HEK293T (cell line): ENCODE results near the gene PAQR6.

Experiments used
- BHLHE40 ChIP-seq: fragments of 450-650 bp; IDR thresholded peaks from 2 replicates; pipeline ENCODE4 v1.6.1; 2016; ENCODE audit warnings: mild to moderate bottlenecking, moderate library complexity, borderline replicate concordance
- ELF4 ChIP-seq: fragments of 450-650 bp; IDR thresholded peaks from 2 replicates; pipeline ENCODE4 v1.6.1; 2017; ENCODE audit warnings: antibody characterized with exemption
- FOXK2 ChIP-seq: fragments of 450-650 bp; IDR thresholded peaks from 2 replicates; pipeline ENCODE4 v1.6.1; 2016; ENCODE audit warnings: mild to moderate bottlenecking
- FOXM1 ChIP-seq: fragments of 450-650 bp; IDR thresholded peaks from 2 replicates; pipeline ENCODE4 v1.6.1; 2017; ENCODE audit warnings: mild to moderate bottlenecking, borderline replicate concordance
- HDGF ChIP-seq: fragments of 450-650 bp; IDR thresholded peaks from 2 replicates; pipeline ENCODE4 v1.6.1; 2017; ENCODE audit warnings: antibody characterized with exemption, borderline replicate concordance
- L3MBTL2 ChIP-seq: fragments of 450-650 bp; conservative IDR thresholded peaks from 2 replicates; pipeline ENCODE4 v1.6.1; 2016; ENCODE audit warnings: mild to moderate bottlenecking
- LEF1 ChIP-seq: fragments of 450-650 bp; IDR thresholded peaks from 2 replicates; pipeline ENCODE4 v1.6.1; 2017; ENCODE audit warnings: mild to moderate bottlenecking, borderline replicate concordance
- NFRKB ChIP-seq: fragments of 450-650 bp; IDR thresholded peaks from 2 replicates; pipeline ENCODE4 v1.6.1; 2016; ENCODE audit warnings: mild to moderate bottlenecking, moderate library complexity
- SP1 ChIP-seq: fragments of 450-650 bp; IDR thresholded peaks from 2 replicates; pipeline ENCODE4 v1.6.1; 2017
- SUZ12 ChIP-seq: fragments of 450-650 bp; IDR thresholded peaks from 2 replicates; pipeline ENCODE4 v1.6.1; 2016; ENCODE audit warnings: mild to moderate bottlenecking
- TARDBP ChIP-seq: fragments of 450-650 bp; IDR thresholded peaks from 2 replicates; pipeline ENCODE4 v1.6.1; 2016

DNA sequence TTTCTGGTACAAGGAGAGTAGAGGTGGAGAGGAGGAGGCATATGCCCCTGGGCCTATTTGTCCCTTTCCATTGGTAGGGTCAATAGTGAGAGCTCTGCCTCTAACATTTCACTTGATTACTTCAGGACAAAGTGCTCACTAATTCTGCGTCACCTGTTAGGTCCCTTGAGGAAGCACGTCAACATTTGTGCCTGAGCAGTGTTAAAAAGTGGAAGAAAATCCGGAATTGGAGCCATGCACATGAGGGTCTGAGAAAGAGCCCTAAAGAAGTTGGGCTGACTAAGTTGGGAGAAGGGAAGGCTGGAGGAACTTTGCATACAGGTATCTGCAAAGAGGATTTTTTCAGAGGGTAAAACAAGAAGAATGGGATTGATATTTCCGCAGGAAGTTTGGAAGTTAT is 52.0 kb downstream of the PAQR6 start:
- no peak for TF ChIP-seq SP1
- TF ChIP-seq FOXM1 = no peak
- TF ChIP-seq BHLHE40 = no peak
- no peak for TF ChIP-seq L3MBTL2
- TF ChIP-seq ELF4 = no peak
- no peak for TF ChIP-seq SUZ12
- TF ChIP-seq NFRKB = no peak
- no peak for TF ChIP-seq FOXK2
- no peak for TF ChIP-seq TARDBP
- TF ChIP-seq HDGF = no peak
- no peak for TF ChIP-seq LEF1
